Stomach (tissue), 9 donors: ENCODE data around the gene SARDH. TPM values are rescaled to one million over a fixed set of nuclear protein-coding genes. Genes with fewer than 3 reads are reported as not detected.
"Not testable (repeated sequence)": the region's sequence is repeated elsewhere in the genome, so short reads cannot be mapped to it uniquely, and the experiment has no call there.

ENCODE experiments used
- DNase-seq, 2 donors: peaks; one replicate each; pipeline versions ENCODE4 v3.0.0 to v3.0.0-alpha.2; 2013 to 2019
- H3K27ac ChIP-seq, 5 donors: fragments of 200-600 bp in 4 of 5; sonication (generic) in 4 of 5; one replicate each; pipeline ENCODE4 v1.5.1; 2013 to 2019; ENCODE audit warnings: mild to moderate bottlenecking in 1 of 5, moderate library complexity in 1 of 5
- H3K27me3 ChIP-seq, 3 donors: fragments of 200-600 bp; sonication (generic); one replicate each; pipeline ENCODE4 v1.5.1; 2017 to 2019; ENCODE audit warnings: mixed run types in 1 of 3
- H3K36me3 ChIP-seq, 4 donors: fragments of 200-600 bp; sonication (generic); 1 replicate in 3 of 4; 2 replicates in 1 of 4; pipeline ENCODE4 v1.5.1; 2016 to 2019
- H3K4me1 ChIP-seq, 4 donors: fragments of 200-600 bp; sonication (generic); one replicate each; pipeline ENCODE4 v1.5.1; 2016 to 2019
- H3K4me3 ChIP-seq, 4 donors: fragments of 200-600 bp; sonication (generic) in 3 of 4; one replicate each; pipeline ENCODE4 v1.5.1; 2016 to 2019; ENCODE audit warnings: mild to moderate bottlenecking in 1 of 4
- H3K9me3 ChIP-seq, 4 donors: fragments of 200-600 bp; sonication (generic); one replicate each; pipeline ENCODE4 v1.5.1; 2016 to 2019
- EP300 ChIP-seq: sonication (generic); formaldehyde crosslinking; IDR thresholded peaks from one replicate; pipeline ENCODE4 v1.6.1; 2017; ENCODE audit warnings: antibody characterized with exemption
- POLR2A ChIP-seq, 4 donors: fragments of 450-650 bp; IDR thresholded peaks; one replicate each; pipeline ENCODE4 v1.6.1; 2016; ENCODE audit warnings: antibody characterized with exemption in 4 of 4, control low read depth in 2 of 4, mild to moderate bottlenecking in 1 of 4, moderate library complexity in 1 of 4
- POLR2AphosphoS5 ChIP-seq, 3 donors: sonication (generic); formaldehyde crosslinking; IDR thresholded peaks; one replicate each; pipeline ENCODE4 v1.6.1; 2016; ENCODE audit warnings: antibody characterized with exemption in 3 of 3
- WGBS, 5 donors: extraction: QIAGEN DNeasy Blood & Tissue Kit in 3 of 5; methylation state at CpG; one replicate each; pipeline versions ENCODE4 v1.1.5 to v1.1.7; 2013 to 2018; 5-methylcytosine and 5-hydroxymethylcytosine counted together
- intact Hi-C: fragments of 100-400 bp; cut with DNase I; formaldehyde crosslinking; loops from one replicate; pipeline ENCODE4 v1.15.1; 2023; ENCODE audit warnings: low total_unique reads
- polyA plus RNA-seq, 3 donors: library from polyadenylated mRNA; stranded (reverse); fragments of 200-250 nt; gene quantifications; one replicate each; pipeline ENCODE4 v1.2.3, GENCODE V29; 2013
- total RNA-seq, 5 donors: library from RNA; depleted of rRNA; stranded (reverse); fragments of >200 nt; gene quantifications; one replicate each; pipeline versions ENCODE4 v1.1.0 to v1.2.3, GENCODE V29; 2014 to 2016
- TF ChIP-seq, protein P1 (sequence below), 7 experiments: fragments of 450-650 bp in 4 of 7; fragments of 200-600 bp in 3 of 7; sonication (generic) in 3 of 7; IDR thresholded peaks; one replicate each; pipeline ENCODE4 v1.5.1; 2016 to 2019; ENCODE audit warnings: antibody characterized with exemption in 7 of 7, control low read depth in 2 of 7, mild to moderate bottlenecking in 1 of 7
- donor health status: healthy with polysubstance abuse.
- donor health status: Bipolar disorder and iron deficiency.
- donor health status: healthy.

SARDH gene
- total and polyA plus RNA-seq, 8 donors, result 0.76 to 15.2 (median 2.6) TPM; not detected in 1

DNA sequence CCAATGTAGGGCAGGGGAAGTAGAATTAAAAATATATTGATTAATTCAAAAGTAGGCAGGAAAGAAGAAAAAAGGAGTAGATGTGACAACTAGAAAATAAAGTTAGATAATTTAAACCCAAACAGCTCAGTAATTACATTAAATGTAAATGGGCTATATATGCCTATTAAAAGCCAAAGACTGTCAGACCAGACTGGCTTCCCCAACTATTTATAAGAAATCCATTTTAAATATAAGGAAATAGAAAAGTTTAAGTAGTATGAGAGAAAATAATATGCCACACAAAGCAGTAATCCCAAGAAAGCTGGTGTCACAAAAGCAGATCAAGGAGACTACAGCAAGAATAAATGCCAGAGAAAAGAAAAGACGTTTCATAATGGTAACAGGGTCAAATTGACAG lies 28.9 kb upstream of the SARDH start:
- WGBS, 5 donors, result 89 to 97% (median 91%) methylated on average over 1 of the region's 1 CpG
- no peak overlapping the region for H3K4me3 ChIP-seq
- intact Hi-C loops, result no loop called here
- no peaks in the 10 kb centered on the region for H3K4me1 ChIP-seq
- no peak overlapping the region for H3K27ac ChIP-seq
- H3K27me3 ChIP-seq, result no peaks in the 10 kb centered on the region
- no peak for DNase-seq
- TF ChIP-seq EP300, result no peak
- no peak for TF ChIP-seq POLR2AphosphoS5 (IDR thresholded peaks at IDR 0.05)
- TF ChIP-seq, protein P1, sequence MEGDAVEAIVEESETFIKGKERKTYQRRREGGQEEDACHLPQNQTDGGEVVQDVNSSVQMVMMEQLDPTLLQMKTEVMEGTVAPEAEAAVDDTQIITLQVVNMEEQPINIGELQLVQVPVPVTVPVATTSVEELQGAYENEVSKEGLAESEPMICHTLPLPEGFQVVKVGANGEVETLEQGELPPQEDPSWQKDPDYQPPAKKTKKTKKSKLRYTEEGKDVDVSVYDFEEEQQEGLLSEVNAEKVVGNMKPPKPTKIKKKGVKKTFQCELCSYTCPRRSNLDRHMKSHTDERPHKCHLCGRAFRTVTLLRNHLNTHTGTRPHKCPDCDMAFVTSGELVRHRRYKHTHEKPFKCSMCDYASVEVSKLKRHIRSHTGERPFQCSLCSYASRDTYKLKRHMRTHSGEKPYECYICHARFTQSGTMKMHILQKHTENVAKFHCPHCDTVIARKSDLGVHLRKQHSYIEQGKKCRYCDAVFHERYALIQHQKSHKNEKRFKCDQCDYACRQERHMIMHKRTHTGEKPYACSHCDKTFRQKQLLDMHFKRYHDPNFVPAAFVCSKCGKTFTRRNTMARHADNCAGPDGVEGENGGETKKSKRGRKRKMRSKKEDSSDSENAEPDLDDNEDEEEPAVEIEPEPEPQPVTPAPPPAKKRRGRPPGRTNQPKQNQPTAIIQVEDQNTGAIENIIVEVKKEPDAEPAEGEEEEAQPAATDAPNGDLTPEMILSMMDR (IDR thresholded peaks at IDR 0.05), result no peak
- no peak for TF ChIP-seq POLR2A (IDR thresholded peaks at IDR 0.05)
- peaks cover 6 to 15% (median 13%) of the 10 kb centered on the region in 4 donors for H3K9me3 ChIP-seq
- peaks cover 22 to 95% (median 79%) of the 10 kb centered on the region in 4 donors for H3K36me3 ChIP-seq

DNA sequence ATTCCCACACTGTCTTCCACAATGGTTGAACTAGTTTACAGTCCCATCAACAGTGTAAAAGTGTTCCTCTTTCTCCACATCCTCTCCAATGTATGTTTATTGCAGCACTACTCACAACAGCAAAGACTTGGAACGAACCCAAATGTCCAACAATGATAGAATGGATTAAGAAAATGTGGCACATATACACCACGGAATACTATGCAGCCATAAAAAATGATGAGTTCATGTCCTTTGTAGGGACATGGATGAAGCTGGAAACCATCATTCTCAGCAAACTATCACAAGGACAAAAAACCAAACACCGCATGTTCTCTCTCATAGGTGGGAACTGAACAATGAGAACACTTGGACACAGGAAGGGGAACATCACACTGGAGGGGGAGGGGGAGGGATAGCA lies 28.1 kb upstream of the SARDH start:
- Histone ChIP-seq H3K9me3 (peaks cover 6 to 15% (median 13%) of the 10 kb centered on the region in 4 donors), H3K36me3 (peaks cover 22 to 87% (median 74%) of the 10 kb centered on the region in 4 donors)
- H3K27ac ChIP-seq, DNase-seq, H3K4me1 ChIP-seq, H3K27me3 ChIP-seq, intact Hi-C loops, H3K4me3 ChIP-seq: not testable (repeated sequence)
- WGBS, 5 donors, result 73 to 96% (median 90%) methylated on average over 3 of the region's 3 CpGs

- intact Hi-C loops, result no loop called here
- DNase-seq, result peak in 1 of 2 donors; percentile 18
- no peak overlapping the region for H3K4me3 ChIP-seq
- 89 to 92% (median 91%) methylated on average over 17 to 26 of the region's 26 CpGs for WGBS, 5 donors
- no peak for TF ChIP-seq POLR2AphosphoS5 (IDR thresholded peaks at IDR 0.05)
- H3K27ac ChIP-seq, result no peak overlapping the region
- H3K9me3 ChIP-seq, result peaks cover 6 to 15% (median 13%) of the 10 kb centered on the region in 4 donors
- H3K36me3 ChIP-seq, result peaks cover 22 to 61% (median 49%) of the 10 kb centered on the region in 4 donors
- H3K27me3 ChIP-seq, result no peaks in the 10 kb centered on the region
- no peaks in the 10 kb centered on the region for H3K4me1 ChIP-seq
These were observed 25.4 kb upstream of the SARDH start for GRCh38 chr9:133763272-133764183.

DNA sequence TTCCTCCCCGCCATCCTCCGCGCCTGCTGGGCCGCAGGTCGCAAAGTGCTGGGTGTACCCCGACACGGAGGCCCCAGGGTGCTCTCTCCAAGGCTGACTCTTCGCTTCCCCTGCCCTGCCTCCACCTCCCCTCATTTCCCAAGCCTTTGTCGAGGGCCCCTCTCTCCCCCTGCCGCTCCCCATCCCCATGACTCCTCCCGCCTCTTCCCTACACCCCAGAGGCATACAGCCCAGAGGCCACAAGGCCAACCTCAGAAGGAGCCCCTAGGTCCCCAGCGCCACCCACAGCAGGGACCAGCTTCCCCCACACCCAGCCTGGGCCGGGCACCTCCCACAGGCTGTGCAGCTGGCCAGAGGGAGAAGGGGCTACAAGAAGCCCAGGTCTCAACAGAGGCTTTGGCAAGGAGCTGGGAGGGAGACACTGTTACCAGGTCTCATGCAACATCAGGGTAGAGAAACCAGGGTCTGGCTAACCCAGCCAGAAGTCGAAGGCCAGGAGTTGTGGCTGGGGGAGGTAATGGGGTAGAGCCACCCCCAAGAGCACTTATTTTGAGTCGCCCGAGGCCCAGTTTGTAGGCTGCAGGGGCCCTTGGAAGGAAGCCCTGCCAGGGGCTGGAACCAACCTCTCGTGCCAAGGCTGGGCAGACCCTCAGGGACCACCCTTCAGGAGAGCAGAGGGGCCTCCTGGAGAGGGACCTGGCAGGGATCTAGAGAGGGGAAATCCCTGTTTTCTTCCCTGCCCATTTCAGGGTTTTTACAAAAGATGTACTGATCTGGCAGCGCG lies 24.5 kb upstream of the SARDH start:
- Histone ChIP-seq H3K9me3 (peaks cover 2 to 11% (median 9%) of the 10 kb centered on the region in 4 donors), H3K36me3 (peaks cover 14 to 52% (median 41%) of the 10 kb centered on the region in 4 donors), H3K27ac (no peak overlapping the region), H3K4me3 (no peak overlapping the region), H3K4me1 (no peaks in the 10 kb centered on the region), H3K27me3 (no peaks in the 10 kb centered on the region)
- intact Hi-C loops, result no loop called here
- TF ChIP-seq EP300 (no peak), POLR2AphosphoS5 (IDR thresholded peaks at IDR 0.05) (no peak), POLR2A (IDR thresholded peaks at IDR 0.05) (no peak)
- TF ChIP-seq, protein P1 (IDR thresholded peaks at IDR 0.05), result no peak
- 86 to 94% (median 93%) methylated on average over 15 to 19 of the region's 19 CpGs for WGBS, 5 donors
- DNase-seq, result peak in 1 of 2 donors; percentile 20

DNA sequence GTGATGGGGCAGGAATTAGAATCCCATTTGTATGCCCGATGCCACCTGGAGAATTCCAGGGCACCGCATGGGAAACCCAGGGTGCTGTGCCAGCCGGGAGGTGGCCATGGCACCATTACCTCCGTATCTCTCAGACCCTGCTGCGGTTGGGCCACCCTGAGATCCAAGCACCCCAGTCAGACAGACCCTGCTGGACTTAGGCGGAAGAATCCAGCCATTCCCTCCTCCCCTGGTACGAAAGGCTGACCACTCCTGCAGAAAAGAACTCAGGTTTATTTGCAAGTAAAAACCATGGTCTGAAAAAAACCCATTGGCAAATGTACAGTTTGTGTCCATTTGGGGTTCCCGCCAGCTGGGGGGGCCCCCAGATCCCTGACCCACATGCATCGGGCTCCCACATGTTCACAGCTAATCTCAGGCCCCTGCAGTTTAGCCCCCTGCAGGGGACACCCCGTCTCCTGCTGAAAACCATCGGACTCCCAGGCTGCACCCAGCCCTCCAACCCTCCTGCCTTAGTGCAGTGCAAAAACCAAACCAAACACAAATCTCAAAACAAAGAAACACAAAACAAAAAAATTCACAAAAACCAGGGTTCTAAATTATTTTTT lies 23.6 kb upstream of the SARDH start:
- peak in 1 of 2 donors; percentile 15 for DNase-seq
- Histone ChIP-seq H3K36me3 (peaks cover 8 to 43% (median 31%) of the 10 kb centered on the region in 4 donors), H3K4me3 (no peak overlapping the region), H3K27me3 (no peaks in the 10 kb centered on the region), H3K9me3 (peaks cover 0 to 1% (median under 1%) of the 10 kb centered on the region in 4 donors), H3K27ac (no peak overlapping the region), H3K4me1 (no peaks in the 10 kb centered on the region)
- 84 to 94% (median 91%) methylated on average over 10 to 11 of the region's 11 CpGs for WGBS, 5 donors
- intact Hi-C loops, result no loop called here
- TF ChIP-seq EP300 (no peak), POLR2AphosphoS5 (IDR thresholded peaks at IDR 0.05) (no peak), POLR2A (IDR thresholded peaks at IDR 0.05) (no peak)
- TF ChIP-seq, protein P1 (IDR thresholded peaks at IDR 0.05), result no peak
